ENCODE results near the gene PEPD.
A peak's percentile ranks its signal among the peaks of the same experiment; 100 is the strongest.

PEPD gene

DNA sequence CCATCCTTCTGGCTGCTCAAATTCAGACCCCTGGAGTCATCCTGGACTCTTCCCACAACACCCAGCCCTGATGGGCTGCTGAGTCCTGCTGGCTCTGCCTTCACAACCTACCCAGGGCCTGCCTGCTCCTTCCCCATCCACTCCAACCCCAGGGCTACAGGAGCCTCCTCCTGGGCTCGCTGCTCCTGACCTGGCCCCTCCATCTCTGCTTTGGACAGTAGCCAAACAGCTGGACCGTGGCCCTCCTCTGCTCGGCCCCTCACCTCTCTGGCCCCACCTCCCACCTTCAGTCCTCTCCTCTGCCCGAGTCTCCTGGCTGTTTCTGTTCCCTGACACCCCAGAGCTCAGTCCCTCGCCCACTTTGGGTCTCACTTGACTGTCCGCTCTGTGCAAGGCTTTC lies 81.3 kb downstream of the PEPD start:
- no peak for DNase-seq (ENCODE audit: low read depth in 3 of 3)

DNA sequence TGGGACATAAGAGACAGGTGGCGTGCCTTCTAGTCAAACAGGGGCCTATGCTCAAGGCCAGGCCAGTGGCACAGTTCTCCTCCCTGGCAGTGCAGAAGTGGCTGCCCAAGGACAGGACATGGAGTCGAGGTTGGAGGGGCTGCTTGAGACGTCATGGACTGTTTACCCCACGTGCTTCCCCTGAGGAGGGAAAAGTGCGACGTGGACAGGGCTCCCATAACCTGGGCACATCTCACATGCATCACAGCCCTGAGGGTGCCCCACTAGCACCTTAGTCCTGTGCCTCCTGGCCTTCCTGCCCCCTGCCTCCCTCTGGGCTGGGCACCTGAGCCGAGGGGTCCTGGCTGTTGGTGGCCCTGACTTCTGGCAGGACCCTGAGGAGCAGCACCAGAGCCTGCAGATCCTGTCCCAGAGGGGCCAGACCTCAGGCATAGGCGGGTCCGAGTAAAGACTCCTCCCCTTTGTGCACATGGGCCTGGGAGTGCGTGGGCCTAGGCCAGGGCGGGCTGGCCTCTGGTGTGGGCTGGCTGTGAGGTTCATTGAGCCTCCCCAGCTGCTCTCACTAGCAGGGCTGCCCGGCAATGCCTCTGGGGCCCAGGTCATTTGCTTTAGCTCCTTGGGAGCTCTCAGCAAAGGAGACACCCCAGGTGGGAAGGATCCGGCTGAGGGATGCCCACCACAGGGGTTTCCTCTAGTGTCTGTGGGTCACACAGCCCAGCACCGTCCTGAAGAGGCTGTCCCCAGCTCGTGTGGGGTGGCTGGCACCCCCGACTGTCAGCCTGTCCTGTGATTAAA lies 82.4 kb downstream of the PEPD start:
- no peak for DNase-seq (ENCODE audit: low read depth in 3 of 3)

DNA sequence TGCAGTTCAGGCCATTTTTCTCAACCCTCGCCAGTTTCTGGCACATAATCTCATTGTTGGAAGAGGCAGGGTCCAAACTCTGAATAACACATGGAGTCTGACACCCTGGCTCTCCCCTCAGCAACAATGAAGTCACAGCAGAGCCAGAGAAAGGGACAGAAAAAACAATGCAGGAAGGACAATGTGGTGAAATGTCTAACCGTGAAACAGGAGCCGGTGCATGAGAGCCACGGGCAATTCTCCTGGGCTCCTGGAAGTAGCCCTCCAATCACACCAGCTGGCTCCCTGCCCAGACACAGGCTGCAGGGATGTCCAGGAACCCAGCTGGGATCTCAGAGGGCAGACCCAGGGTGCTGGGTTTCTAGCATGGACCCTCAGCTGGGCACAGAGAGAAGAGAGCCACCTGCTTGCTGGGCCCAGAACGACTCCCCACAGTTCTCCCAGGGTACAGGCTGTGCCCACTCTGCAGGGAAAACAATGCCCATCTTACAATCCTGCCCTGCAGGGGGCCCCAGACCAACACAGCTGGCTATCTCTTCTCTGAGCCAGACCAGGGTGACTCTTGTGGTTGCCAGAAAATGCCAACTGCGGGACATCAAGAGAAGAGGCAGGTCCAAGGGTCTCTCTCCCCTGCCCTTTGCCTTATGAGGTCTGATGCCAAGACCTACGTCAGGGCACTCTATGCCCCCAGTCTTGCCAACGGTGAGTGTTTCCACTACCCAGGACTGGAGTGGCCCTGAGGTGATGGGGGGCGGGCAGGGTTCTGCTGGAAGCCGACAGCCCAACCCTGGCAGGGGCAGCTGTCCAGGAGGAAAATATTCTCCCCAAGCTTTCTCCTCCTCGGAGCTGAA lies 83.5 kb downstream of the PEPD start:
- no peak for DNase-seq (ENCODE audit: low read depth in 3 of 3)

DNA sequence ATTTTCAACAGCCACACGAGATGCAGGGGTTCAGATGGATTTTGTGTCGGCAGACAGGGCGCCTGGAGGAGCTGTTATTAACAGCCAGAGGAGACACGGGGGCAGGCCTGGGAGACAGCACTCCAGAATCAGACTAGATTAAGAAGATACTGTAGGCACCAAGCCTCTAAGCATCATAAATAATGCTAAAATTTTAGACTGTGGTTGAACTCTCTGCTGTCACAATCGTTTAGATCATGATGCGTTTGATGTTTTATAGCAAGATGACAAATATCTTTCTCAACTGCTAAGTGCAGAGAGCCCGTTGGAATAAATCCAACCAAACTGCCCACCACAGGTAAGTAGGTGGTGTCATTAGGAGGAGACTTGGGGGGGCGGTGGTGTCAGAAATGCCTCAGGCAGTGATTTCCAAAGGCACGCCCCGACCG lies 84.2 kb downstream of the PEPD start:
- DNase-seq (ENCODE audit: low read depth in 3 of 3) = no peak

DNA sequence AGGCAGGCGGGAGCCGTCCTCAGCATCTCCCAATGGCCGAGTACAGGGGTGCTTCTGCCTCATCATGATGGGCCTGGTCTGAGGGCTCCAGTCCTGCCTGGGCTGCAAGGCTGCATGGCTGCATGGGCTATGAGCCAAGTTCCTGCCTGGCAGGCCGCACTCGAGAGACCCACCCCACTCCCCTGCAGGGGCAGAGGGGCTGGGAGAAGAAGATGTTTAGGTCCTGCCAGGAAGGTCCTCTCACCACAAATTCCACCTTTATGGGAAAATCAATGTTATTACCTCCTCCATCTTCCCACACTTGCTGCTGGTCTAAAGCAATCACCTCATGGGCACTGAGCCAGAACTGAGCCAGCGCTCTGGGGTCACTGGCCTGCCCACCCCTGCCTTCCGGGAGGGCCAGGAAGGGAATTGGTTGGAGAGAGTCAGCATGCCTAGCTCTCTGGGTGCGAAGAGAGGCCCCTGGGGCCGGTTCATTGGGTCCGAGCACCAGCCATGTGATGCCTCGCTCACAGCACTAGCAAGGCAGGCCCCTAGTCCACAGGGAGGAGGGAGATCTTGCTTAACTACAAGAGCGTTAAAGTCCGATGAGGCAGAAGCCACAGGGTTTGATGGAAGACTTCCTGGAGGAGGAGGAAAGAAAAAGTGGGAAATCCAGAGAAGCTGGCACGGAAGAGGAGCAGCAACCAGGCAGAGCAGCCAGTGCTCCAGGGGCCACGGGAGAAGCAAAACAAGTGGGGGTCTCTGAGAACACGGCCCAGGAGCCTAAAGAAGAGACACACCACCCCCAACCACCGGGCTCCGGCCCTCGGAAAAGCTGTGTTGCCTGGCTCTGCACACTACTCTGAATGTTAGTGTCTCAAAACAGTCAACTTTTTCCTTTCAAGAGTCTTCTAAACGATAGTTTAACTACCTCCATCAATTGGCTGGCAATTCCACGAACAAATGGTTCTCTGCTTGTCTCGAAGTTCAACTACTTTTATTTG lies 84.9 kb downstream of the PEPD start:
- no peak for DNase-seq (ENCODE audit: low read depth in 3 of 3)

DNA sequence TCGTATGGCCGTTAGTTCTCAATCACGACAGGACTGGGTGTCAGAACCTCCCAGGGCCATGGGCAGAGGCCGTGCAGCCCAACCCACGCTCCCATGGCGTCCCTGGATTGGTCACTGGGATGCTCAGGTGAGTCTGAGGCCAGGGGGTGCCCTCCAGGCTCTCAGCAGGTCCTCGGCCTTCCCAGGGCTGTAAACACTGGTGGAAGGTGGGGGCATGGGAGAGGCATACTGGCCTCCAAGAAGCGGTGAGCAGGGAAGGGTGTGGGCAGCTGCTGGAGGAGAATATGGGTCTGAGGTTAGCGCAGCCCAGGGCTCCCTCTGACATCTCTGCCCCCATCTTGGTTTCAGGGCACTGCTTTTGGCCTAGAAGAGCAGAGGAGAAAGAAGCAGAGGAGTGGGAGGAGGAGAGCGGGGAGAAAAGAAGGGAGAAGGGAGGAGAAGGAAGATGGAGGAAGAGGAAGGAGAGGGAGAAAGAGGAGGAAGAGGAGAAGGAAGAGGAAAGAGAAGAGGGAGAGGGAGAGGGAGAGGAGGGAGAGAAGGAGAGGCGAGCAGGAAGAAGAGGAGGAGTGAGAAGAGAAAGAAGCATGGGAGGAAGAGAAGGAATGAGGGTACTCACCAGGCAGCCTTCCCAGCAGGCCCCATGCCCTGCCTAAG lies 85.8 kb downstream of the PEPD start:
- no peak for DNase-seq (ENCODE audit: low read depth in 3 of 3)

DNA sequence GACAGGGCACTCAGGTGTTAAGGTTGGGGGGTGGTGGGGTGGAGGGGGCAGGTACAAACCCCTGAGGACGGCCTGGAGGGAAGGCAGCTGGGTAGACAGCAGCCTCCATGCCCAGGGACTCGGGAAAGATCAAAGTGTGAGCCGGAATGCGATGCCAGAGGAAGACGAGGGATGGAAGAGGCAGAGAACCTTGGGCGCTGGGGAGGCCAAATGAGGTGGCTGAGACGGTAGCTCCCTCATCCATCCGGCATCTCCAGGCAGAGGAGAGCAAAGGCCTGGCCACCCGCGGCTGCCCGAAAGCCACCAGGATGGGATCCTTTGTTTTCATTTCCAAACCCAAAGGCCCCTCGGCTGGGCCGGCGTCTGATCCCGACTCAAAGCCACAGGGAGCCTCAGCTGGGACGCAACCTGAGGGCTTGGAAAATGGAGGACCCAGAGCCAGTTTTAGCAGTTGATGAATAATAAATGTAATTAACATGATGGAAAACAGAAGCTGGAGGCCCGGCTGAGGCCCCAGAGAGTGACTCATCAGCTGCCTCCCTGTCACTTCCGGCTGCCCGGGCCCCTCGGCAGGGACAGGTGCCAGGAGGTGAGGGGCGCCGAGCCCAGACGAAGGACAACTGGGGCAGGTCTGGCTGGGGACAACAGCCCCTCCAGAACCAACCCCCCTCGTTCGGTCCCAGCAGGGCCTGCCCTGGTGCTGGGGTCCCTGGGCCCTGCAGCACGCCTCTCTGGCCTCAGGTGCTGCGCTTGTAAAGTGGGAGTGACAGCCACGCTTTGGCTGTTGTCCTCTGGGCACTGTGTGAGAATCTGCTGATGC lies 86.5 kb downstream of the PEPD start:
- no peak for DNase-seq (ENCODE audit: low read depth in 3 of 3)

DNA sequence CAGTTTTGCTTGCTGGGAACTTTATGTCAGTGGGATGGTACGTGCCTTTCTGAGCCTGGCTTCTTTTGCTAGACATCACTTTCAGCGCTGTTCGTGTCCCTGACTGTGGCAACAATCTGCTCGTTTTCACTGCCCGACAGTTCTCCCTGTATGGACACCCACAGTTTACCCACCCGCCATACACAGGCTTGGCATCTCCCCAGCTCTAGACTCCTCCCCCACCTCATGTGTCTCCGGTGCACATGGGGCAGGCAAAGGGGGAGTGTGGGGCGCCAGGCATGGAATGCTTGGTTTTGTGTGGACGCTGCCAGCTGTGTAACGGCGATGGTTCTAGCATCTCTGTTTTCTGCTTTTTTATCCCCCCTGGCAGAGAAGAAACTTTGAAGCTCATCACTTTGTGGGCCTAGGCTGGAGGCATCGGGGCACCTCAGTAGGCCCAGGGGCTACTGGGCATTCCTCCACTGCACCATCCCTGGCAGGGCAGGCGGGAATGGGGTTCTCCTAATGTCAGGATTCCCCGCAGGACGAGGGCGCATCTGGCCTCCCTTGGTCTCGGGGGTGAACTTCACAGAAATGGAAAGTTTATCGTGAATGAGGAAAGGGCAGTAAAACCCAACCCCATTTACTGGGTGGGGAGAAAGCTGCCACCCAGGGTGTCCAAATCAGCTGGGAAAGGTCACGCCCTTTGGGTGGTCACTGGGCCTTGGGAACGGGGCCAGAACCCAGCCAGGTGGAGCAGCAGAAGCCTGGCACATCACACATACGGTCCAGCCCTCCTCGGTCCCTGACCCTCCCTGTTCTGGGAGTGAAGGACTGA lies 87.3 kb downstream of the PEPD start:
- no peak for DNase-seq (ENCODE audit: low read depth in 3 of 3)

DNA sequence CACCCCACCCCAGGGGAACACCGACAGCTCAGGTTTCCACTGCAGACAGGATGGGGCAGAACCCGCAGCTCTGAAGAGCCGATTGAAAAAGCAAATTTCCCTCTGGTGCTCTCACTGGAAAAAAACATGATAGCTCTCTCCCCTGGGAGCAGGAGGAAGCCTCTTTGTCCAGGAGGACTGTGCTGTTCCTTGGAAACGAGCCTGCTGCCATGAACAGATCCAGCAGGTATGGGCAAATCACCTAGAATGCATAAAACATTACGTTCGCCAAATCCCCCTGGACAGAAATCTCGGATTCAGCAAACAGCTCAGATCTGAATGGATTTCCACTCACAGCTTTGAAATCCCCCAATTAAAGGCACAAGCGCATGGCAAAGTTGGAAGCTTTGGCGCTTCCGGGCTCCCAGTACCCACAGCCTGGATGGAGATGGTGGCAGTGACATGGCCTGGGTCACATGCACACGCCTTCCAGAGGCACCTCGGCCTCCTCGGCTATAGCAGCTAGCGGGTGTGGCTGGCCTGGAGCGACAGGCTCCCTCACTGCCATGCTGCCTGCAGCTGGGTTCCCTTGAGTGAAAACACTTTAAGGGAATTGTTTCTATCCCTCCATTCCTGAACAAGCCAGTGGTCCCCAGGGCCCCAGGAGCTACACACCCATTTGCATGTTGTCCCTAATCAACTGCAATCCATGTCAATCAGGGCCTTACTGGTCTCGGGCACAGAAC lies 89.0 kb downstream of the PEPD start:
- DNase-seq (ENCODE audit: low read depth in 3 of 3) = no peak

DNA sequence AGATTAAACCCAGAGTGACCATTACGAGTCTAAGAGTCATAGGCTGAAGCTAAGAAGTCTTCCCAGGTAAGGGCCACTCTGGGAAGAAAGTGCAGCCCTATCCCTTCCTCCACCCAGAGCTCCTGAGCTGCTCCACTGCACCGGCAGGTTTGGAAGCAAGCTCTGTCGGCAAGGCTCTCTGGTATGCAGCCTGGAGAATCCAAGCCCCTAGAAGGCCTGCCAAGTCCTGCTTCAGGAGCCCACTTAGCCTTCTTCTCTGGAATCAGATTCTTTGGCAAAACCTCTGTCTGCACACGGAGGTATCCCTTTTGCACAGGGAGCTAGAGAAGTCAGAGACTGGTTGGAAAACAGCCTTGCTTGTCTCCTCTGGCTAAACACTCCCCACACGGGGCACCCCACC lies 89.6 kb downstream of the PEPD start:
- DNase-seq (ENCODE audit: low read depth in 3 of 3) = no peak

DNA sequence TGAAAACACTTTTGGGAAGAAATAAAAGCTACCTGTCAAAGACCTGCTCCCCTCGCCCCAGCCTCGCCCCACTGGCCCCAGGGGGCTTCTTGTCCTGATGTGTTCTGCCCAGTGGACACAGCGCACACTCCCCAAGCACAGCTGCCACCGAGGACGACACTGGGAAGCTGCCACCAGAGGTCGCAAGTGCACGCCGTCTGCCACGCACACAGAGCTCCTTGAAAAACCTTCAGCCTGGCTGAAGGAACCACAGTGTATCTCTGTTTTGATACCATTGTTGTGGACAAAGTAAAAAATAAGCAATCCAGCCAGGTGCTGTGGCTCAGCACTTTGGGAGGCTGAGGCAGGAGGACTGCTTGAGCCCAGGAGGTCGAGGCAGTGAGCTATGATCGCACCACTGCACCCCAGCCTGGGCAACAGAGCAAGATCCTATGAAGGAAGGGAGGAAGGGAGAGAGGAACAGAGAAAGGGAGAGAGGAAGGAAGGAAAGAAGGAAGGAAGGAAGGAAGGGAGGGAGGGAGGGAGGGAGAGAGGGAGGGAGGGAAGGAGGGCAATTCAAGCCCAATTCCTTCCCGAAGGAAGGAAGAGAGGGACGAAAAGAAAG lies 90.8 kb downstream of the PEPD start:
- DNase-seq (ENCODE audit: low read depth in 3 of 3) = peak; percentile 23 to 63 (median 39)

DNA sequence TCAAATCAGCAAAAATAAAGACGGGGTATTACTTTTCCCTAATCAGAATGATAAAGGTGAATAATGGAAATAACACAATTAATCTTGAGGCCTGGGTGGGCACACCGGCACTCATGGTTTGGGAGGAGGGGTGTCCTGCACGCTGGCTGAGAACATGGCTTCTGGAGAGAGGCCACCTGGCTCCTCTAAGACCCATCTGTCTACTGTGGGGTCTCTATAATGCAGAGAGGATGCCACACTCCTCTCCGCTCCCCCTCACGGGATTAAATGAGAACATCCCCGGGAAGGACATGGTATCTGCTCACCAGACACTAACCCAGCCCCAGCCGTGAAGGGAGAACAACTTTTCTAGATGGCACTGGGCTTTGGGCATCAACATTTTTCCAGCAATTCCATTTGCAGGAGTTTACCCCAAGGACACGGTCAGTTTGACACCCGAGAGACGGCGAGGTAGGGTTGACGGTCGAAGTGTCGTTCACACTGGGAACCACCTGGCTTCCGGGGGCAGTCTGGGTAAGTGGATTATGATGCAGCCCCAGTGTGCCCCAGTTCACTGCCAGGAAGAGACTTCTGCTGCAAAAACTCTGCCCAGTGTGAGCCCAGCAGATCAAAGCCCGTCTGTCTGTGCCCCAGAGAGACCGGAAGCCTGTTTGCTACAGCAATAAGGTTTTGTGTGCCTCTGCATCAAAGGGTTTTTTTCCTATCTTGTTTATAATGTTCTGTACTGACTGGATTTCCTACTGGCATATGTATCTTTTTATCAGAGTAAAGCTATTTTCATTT lies 91.5 kb downstream of the PEPD start:
- DNase-seq (ENCODE audit: low read depth in 3 of 3) = no peak

DNA sequence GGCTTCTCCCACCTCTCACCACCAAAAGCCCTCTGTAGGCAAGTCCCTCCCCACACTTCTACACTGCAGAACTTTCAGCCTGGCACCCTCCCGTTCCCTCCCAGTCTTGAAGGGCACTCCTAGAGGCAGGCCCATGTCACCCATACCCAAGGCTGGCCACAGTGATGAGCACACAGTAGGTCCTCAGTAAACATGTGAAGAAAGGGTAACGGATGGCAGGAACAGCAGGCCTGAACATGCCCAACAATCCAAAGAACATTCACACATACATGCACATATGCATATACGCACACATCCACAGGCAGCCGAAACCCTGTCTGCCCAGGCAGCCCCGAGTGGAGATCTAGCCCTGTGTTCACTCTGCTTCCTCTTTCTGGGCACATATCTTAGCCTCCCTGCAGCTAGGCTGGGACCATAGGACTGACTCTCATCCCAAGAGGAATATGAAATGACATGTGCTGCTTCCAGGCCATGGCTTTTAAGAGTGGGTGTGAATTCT lies 92.9 kb downstream of the PEPD start:
- DNase-seq (ENCODE audit: low read depth in 3 of 3) = no peak

DNA sequence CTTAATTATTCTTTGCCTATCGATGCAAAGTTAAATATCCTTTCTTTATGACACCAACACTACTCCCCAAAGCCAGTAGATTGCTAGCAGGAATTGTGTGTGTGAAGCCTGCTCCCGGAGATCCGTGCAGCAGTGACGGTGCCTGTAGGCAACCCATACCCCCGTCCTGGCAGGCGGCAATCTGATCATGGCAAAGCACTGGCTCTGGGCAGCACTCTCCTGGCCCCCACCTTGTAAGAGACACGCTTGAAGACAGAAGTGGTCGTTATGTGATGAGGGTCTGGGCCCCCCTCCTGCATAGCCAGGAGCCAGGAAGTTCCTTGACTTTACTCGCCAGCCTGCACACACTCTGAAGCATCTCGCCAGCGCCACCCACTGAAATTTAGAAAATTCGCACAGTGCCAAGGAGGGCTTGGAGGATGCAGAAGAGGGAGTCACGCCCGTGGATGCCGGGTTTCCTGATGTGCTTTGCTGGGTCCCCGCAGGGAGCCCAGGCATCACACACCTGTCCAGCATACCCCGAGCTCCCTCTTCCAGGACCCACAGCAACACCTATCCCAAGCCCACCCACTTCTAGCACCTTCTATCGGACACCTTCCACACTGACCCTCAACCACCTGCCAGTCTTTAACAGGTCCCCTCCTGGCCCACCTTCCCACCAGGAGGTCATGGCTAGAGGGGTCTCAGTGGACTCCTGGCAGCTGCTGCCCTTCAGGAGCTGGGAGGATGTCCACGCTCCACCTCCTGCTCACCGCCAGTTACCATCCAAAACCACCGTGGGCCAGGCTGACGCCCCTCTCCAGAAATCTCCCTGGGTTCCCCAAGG lies 93.6 kb downstream of the PEPD start:
- no peak for DNase-seq (ENCODE audit: low read depth in 3 of 3)

DNA sequence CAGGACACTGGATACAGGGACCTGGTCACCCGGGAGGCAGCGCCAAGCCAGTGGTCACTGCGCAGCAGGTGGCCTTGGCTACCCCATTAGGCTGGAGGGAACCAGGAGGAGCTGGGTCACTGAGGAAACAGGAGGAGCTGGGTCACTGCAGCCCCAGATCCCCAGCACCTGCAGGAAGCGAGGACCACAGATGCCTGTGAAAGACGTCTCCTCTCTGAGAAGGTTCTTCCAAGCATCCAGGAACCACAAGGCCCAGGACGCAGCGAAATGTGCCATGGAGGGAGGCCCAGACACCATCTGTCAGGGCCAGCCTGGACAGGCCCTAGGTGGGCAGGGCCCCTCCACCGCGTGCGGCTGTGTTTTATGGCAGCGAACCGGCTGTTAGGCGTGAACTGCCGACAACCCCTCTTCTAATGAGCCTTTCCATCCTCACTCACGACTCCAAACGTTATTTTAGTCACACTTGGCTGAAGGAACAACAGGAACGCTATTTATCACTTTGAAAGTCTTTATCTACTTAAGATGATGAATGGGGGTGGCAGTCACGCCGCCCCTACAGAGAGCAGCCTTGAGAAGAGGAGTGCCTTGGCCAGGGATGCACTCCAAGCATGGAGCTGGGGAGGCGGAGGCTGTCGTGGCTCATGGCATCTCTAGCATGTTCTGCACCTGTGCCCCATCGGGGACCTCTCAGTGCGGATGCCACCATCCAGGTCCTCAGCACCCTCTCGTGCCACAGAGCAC lies 94.8 kb downstream of the PEPD start:
- DNase-seq (ENCODE audit: low read depth in 3 of 3) = no peak

DNA sequence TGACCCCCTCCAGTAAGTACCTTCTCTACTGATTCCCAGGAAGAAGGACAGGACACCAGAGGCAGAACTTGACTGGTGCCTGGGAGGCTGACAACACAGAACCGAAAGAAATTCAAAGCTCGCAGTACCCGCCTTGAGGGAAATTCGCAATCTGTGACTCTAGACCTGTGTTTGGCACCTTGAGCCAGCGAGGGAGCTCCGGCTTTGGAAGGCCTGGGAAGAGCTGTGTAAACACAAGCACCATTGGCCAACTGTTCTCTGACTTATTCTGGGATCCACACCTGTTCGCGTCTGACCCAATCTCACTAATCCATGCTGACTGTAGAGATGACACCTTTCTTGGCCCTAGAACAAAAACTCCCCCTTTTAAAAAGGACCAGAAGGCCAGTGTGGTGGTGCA lies 97.4 kb downstream of the PEPD start:
- DNase-seq (ENCODE audit: low read depth in 3 of 3) = no peak
